CD4-positive, alpha-beta T cell treated with Interleukin-4 for 4 hours (primary cell): ENCODE data around the gene DENND5A.

Source experiments
- DNase-seq: peaks from one replicate; pipeline ENCODE4 v3.0.0-alpha.2; 2020

The DENND5A gene

GRCh38 chr11:9265211-9266131, at the start of gene DENND5A:
TSS of gene DENND5A (minus strand) at chr11:9265350. CDS start at chr11:9265069, 281 bp downstream.
- peak; percentile 48 for DNase-seq

- peak; percentile 97 for DNase-seq
Measured at GRCh38 chr11:9314291-9315077, 49.3 kb upstream of the DENND5A start, which contains the start of gene TMEM41B. TSS of gene TMEM41B (minus strand) at chr11:9314593. CDS start at chr11:9314441, 152 bp downstream.

DNA sequence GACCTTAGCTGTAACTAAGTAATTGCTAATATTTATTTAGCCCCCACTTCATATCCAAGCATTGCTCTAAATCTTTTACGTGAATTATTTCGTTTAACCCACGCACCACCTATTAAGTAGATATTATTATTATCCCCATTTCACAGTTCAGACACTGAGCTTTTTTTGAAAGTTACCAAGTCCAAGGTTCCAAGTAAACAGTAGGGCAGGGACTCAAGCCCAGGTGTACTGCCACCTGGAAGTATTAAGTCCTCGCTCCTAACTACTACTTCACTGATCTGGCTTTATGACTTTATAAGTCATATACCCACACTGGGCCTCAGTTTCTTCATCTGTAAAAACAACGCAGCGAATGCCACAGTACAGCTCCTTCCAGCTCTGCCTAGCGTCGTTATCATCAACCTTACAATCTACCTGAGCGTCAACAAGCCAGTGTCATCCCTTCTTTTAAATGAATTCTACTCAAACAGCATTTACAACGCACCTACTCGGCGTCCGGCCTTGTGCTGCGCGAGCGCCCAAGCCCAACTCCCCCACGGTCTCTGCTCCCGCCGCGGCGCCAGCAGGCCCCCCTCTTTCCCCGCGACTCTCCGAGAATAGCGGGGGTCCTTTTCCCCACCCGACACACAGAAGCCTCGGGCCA, 48.6 kb upstream of the DENND5A start:
- DNase-seq, result no peak

DNA sequence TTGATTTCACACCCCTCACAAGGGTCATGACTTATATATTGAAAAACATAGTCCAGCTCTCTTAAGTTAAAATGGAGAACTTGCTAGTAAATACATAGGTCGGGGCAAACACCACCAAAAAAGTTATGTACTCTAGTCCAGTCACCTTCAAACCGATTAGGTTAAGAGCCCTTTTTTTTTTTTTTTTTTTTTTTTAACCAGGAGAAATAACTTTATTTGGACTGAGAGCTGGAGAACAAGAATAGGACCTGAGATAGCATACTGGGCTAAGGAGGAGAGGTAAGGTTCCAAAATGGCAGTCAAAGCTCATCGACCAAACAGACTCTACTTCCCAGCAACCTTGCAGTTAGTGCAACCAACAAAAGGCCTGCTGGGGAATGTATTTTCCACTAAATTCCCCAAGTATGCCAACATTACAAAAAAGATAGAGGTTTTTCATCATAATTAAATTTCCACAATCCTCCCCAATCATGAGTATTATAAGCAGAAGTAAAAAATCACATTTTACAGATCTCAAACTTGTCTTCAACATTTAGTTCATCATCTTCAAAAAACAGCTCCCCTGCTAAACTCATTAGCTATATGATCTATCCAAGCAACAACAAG, 45.4 kb upstream of the DENND5A start:
- no peak for DNase-seq

GRCh38 chr11:9304178-9304577, 39.0 kb upstream of the DENND5A start:
- no peak for DNase-seq

DNA sequence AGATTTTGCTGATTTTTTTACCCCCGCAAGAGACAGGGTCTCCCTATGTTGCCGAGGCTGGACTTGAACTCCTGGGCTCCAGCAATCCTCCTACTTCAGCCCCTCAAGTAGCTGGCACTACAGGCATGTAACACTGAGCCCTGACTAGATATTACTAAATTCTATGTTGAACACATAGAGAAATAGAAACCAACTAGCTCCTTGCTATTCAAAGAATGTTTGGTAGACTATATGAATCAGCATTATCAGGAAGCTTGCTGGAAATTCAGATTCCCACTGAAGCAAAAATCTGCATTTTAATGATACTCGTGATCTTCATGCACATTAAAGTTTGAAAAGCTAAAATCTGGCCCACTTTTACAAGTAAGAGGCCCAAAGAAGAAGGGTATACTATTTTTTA, 37.3 kb upstream of the DENND5A start:
- no peak for DNase-seq

GRCh38 chr11:9301720-9302119, 36.6 kb upstream of the DENND5A start:
- no peak for DNase-seq

DNA sequence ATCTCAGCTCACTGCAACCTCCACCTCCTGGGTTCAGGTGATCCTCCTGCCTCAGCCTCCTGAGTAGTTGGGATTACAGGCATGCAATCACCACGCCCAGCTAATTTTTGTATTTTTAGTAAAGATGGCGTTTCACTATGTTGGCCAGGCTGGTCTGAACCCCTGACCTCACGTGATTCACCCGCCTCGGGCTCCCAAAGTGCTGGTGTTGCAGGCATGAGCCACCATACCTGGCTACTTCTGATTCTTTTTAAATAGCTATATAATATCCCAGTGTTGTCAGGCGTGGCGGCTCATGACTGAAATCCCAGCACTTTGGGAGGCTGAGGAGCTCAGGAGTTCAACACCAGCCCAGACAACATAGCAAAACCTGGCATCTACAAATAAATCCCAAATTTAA, 28.5 kb upstream of the DENND5A start:
- no peak for DNase-seq

- DNase-seq, result no peak
Measured at GRCh38 chr11:9285850-9286587, 20.9 kb upstream of the DENND5A start.

GRCh38 chr11:9280655-9281301, 15.6 kb upstream of the DENND5A start:
- peak; percentile 60 for DNase-seq

DNA sequence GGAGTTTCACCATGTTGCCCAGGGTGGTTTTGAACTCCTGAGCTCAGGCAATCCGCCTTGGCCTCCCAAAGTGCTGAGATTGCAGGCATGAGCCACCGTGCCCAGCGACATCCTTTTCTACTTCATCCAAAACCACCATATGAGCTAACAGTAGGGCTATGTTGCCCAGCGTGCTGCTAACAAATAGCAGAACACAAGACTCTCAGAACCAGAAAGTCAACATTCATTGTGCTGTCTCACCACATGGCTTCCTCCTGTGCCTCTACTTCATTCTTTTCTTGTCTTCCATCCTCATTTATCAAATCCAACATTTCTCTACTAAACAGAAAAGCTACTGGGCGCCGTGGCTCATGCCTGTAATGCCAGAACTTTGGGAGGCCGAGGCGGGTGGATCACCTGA, 12.0 kb upstream of the DENND5A start:
- DNase-seq, result no peak

GRCh38 chr11:9276571-9276970, 11.4 kb upstream of the DENND5A start:
- no peak for DNase-seq

DNA sequence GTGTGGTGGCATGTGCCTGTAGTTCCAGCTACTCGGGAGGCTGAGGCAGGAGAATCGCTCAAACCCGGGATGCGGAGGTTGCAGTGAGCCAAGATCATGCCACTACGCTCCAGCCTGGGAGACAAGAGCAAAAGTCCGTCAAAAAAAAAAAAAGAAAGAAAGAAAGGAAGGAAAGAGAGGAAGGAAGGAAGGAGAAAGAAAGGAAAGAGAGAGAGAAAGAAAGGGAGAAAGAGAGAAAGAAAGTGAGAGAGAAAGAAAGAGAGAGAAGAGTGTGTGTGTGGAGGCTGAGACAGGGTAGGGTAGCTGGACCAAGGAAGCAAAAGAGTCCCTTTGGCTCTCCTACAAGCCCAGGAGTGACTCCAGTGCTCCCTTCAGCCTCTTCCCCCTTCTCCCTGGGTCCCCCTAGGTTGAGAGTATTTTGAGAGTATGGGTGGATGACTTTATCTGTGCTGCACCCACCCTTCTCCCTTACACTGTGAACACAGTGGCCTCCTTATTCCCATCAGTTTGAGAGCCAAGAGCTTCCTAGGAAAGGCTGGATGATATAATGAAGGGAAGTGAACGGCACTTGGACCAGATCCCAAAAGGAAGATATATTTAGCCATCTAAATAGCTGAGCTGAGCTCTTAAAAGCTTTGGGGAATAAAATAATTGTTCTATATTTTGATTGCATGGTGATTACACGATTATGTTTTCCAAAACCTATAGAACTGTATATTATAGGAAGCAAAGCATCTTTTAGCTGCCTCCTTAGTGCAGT, 9.5 kb upstream of the DENND5A start:
- DNase-seq, result no peak

DNA sequence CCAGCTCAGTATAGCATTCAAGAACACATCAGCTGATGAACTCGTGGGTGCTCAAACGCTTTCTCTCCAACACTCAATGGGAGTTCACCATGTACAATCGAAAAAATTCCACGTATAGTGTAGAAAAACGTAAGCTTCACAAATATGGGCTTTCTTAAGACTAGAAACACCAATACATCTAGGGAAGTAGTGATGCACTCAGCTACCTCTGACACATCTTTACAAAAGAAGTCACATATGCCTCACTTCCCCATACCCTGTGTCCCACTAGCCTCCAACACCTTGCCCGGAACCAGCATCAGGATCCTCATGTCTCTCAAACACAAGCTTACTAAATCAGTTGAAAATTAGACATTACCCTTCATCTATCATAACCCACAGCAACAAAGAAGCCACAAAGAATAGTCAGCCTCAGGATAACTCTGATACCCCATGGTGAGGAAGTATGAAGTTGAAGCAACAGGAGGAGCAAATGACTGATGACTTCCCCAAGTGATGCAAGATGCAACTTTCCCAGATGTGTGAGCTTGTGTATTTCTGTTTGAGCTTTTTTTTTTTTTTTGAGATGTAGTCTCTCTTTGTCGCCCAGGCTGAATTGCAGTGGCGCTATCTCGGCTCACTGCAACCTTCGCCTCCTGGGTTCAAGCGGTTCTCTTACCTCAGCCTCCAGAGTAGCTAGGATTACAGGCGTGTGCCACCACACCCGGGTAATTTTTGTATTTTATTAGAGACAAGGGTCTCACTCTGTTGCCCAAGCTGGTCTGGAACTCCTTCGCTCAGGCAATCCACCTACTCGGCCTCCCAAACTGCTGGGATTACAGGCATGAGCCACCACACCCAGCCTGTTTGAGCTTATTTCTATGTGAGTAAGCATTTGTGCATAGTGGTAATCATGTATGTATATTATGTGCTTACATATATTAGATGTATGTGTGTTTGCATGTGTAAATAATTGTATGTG, 8.5 kb upstream of the DENND5A start:
- DNase-seq, result peak; percentile 11

- no peak for DNase-seq
Measured at GRCh38 chr11:9269492-9270013, 4.4 kb upstream of the DENND5A start.

DNA sequence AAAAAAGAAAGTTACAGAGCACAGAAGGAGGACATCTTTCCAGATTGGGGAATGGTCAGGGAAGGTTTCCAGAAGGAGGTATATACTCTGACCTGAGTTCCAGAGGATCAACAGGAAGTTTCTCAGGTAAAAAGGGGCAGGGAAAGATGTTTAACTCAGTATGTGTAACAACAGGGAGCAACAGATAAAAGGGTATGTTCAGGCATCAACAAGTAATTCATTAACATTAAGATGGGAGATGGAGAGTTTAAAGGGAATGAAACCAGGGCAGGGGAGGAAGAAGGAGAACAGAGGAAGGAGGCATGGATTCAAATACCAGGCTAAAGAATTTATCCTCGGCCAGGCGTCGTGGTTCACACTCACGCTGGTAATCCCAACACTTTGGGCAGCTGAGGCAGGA, 2.5 kb upstream of the DENND5A start:
- no peak for DNase-seq

- DNase-seq, result no peak
Measured at GRCh38 chr11:9266926-9267325, 1.8 kb upstream of the DENND5A start.

DNA sequence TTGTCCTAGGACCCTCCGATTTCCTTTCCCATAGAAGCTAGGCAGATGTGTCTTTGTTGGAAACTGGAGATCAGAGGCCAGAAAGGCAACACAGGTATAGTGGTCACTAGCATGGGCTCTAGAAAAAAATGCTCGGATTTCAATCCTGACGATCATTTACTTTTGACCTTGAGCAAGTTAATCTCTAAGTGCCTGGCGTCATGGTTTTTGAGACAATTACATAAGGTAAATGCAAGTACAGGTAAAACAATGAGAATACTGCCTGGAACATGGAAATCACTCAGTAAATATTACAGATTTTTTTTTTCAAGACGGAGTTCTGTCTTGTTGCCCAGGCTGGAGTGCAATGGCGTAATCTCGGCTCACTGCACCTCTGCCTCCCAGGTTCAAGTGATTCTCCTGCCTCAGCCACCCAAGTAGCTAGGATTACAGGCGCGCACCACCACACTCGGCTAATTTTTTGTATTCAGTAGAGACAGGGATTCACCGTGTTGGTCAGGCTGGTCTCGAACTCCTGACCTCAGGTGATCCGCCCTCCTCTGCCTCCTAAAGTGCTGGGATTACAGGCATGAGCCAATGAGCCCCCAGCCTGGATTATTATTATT, 1.1 kb upstream of the DENND5A start:
- DNase-seq, result no peak
